Calu3 (cell line): ENCODE data around the gene FAM241A. TPM values are rescaled to one million over a fixed set of nuclear protein-coding genes. Genes with fewer than 3 reads are reported as not detected.
"Not testable (repeated sequence)": the region's sequence is repeated elsewhere in the genome, so short reads cannot be mapped to it uniquely, and the experiment has no call there.

ENCODE experiments used
- BruUV-seq: library from RNA; stranded (reverse); fragments of 400-500 nt; replicated peaks from 2 replicates; lab custom pipeline; 2021; lab: Mats Ljungman, UMichigan
- CTCF ChIA-PET: fragments of 300-600 bp; sonication (Branson Sonifier 250); formaldehyde crosslinking; loops from one replicate; lab custom pipeline; 2022; ENCODE audit warnings: antibody characterized with exemption; lab: Charles Lee
- DNase-seq: peaks from one replicate; pipeline ENCODE4 v3.0.0; 2022
- H3K27ac Mint-ChIP-seq: one replicate; pipeline ENCODE4 v1.8.0; 2022; ENCODE audit warnings: mixed read lengths; ENCODE audit not compliant: unreplicated experiment
- H3K27me3 Mint-ChIP-seq: one replicate; pipeline ENCODE4 v1.8.0; 2022; ENCODE audit warnings: mixed read lengths; ENCODE audit not compliant: unreplicated experiment
- H3K36me3 Mint-ChIP-seq: one replicate; pipeline ENCODE4 v1.8.0; 2022; ENCODE audit warnings: mild to moderate bottlenecking, moderate library complexity, mixed read lengths; ENCODE audit not compliant: insufficient read depth, unreplicated experiment
- H3K4me1 Mint-ChIP-seq: one replicate; pipeline ENCODE4 v1.8.0; 2022; ENCODE audit warnings: mild to moderate bottlenecking, low read depth, mixed read lengths; ENCODE audit not compliant: unreplicated experiment
- H3K4me3 Mint-ChIP-seq: one replicate; pipeline ENCODE4 v1.8.0; 2022; ENCODE audit warnings: mild to moderate bottlenecking, low read depth, moderate library complexity, mixed read lengths; ENCODE audit not compliant: unreplicated experiment
- H3K9me3 Mint-ChIP-seq: one replicate; pipeline ENCODE4 v1.8.0; 2022; ENCODE audit warnings: low read depth, mixed read lengths; ENCODE audit not compliant: unreplicated experiment
- intact Hi-C: fragments of 100-400 bp; cut with micrococcal nuclease; formaldehyde crosslinking; loops from one replicate; pipeline ENCODE4 v1.10.0; 2022; ENCODE audit not compliant: unreplicated experiment
- total RNA-seq: library from RNA; stranded (reverse); gene quantifications from 2 replicates; pipeline ENCODE4 v1.2.3, GENCODE V29; 2022
- TF ChIP-seq, protein P1 (sequence below): fragments of 200-600 bp; IDR thresholded peaks from one replicate; pipeline ENCODE4 v1.8.0; 2022; ENCODE audit warnings: antibody characterized with exemption; ENCODE audit not compliant: unreplicated experiment

FAM241A gene
- total RNA-seq, 1 experiment from 2014 or later: 1.6 TPM

GRCh38 chr4:112175840-112176239 lies 30.6 kb downstream of the FAM241A start:
- TF ChIP-seq, protein P1, sequence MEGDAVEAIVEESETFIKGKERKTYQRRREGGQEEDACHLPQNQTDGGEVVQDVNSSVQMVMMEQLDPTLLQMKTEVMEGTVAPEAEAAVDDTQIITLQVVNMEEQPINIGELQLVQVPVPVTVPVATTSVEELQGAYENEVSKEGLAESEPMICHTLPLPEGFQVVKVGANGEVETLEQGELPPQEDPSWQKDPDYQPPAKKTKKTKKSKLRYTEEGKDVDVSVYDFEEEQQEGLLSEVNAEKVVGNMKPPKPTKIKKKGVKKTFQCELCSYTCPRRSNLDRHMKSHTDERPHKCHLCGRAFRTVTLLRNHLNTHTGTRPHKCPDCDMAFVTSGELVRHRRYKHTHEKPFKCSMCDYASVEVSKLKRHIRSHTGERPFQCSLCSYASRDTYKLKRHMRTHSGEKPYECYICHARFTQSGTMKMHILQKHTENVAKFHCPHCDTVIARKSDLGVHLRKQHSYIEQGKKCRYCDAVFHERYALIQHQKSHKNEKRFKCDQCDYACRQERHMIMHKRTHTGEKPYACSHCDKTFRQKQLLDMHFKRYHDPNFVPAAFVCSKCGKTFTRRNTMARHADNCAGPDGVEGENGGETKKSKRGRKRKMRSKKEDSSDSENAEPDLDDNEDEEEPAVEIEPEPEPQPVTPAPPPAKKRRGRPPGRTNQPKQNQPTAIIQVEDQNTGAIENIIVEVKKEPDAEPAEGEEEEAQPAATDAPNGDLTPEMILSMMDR: no peak
- H3K27me3 Mint-ChIP-seq: no peaks in the 10 kb centered on the region
- no peaks in the 10 kb centered on the region for H3K9me3 Mint-ChIP-seq
- H3K4me3 Mint-ChIP-seq: no peak overlapping the region
- intact Hi-C loops: no loop called here
- no TSS peak for BruUV-seq
- no peaks in the 10 kb centered on the region for H3K36me3 Mint-ChIP-seq
- no peak for DNase-seq
- no peak overlapping the region for H3K27ac Mint-ChIP-seq
- no peaks in the 10 kb centered on the region for H3K4me1 Mint-ChIP-seq
- CTCF ChIA-PET: no interaction called here

- DNase-seq: no peak
- BruUV-seq: no TSS peak
- Mint-ChIP-seq H3K4me3 (no peak overlapping the region), H3K36me3 (no peaks in the 10 kb centered on the region), H3K4me1 (no peaks in the 10 kb centered on the region), H3K9me3 (no peaks in the 10 kb centered on the region), H3K27me3 (no peaks in the 10 kb centered on the region), H3K27ac (no peak overlapping the region)
- TF ChIP-seq, protein P1: no peak
- CTCF ChIA-PET: no interaction called here
- intact Hi-C loops: no loop called here
Measured at GRCh38 chr4:112176596-112176995, 31.3 kb downstream of the FAM241A start.

DNA sequence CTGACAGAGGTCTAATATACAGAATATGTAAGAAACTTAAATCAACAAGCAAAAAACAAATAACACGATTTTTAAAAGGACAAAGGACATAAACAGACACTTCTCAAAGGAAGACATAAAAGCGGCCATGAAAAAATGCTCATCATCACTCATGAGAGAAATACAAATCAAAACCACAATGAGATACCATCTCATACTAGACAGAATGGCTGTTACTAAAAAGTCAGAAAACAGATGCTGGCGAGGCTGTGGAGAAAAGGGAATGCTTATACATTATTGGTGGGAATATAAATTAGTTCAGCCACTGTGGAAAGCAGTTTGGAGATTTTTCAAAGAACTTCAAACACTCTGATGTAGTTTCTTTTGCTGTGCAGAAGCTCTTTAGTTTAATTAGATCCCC lies 33.5 kb downstream of the FAM241A start:
- H3K36me3 Mint-ChIP-seq, intact Hi-C loops, H3K4me3 Mint-ChIP-seq, DNase-seq, CTCF ChIA-PET, H3K27me3 Mint-ChIP-seq, H3K9me3 Mint-ChIP-seq, H3K4me1 Mint-ChIP-seq, H3K27ac Mint-ChIP-seq, BruUV-seq: not testable (repeated sequence)

DNA sequence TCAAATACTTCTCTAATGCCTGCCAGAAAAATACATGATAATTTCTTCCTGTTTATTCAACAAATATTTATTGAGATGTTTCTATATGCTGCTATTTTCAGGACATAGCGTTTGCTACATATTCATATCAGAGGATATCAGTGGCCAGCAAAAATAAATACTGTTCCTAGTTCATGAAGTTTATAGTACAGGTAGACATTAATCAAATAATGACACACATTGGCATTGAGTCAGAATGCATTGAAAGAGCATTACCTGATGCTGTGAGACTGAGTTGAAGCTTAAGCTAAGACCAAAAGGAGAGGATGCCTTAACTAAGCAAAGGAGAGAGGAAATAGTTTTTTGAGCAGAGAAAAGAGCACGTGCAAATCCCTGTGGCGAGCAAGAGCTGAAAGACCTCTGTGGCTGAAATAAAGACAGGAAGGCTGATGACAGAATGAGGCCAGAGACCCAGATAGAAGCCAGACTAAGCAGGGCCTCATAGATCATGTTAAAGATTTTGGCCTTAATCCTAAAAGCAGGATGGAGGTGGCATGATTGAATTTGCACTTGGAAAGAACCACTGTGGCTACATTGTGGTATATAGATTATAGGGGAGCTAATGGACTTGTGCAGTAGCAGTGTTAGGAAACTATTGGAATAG lies 36.2 kb downstream of the FAM241A start:
- Mint-ChIP-seq H3K36me3 (no peaks in the 10 kb centered on the region), H3K4me1 (no peaks in the 10 kb centered on the region)

GRCh38 chr4:112182604-112183003 lies 37.4 kb downstream of the FAM241A start:
- TF ChIP-seq, protein P1: no peak
- no peaks in the 10 kb centered on the region for H3K4me1 Mint-ChIP-seq
- no peaks in the 10 kb centered on the region for H3K36me3 Mint-ChIP-seq
- H3K27me3 Mint-ChIP-seq: no peaks in the 10 kb centered on the region
- intact Hi-C loops: no loop called here
- CTCF ChIA-PET: no interaction called here
- no peak overlapping the region for H3K27ac Mint-ChIP-seq
- BruUV-seq: no TSS peak
- DNase-seq: no peak
- no peaks in the 10 kb centered on the region for H3K9me3 Mint-ChIP-seq
- H3K4me3 Mint-ChIP-seq: no peak overlapping the region

More for the DNA sequence above, 36.2 kb downstream of the FAM241A start:
- BruUV-seq: no TSS peak
- CTCF ChIA-PET: interaction anchor here (0.5 kb wide), 1 partner anchor 175 kb away, joined by 5 read pairs; no protein-coding TSS in a partner anchor
- no peaks in the 10 kb centered on the region for H3K9me3 Mint-ChIP-seq
- intact Hi-C loops: no loop called here
- H3K27me3 Mint-ChIP-seq: no peaks in the 10 kb centered on the region
- DNase-seq: no peak
- TF ChIP-seq, protein P1: no peak
- no peak overlapping the region for H3K27ac Mint-ChIP-seq
- no peak overlapping the region for H3K4me3 Mint-ChIP-seq
